Colon (tissue), 2 donors: Measurements from ENCODE around the gene KLC1.

Experiments used
- FAIRE-seq: peaks from 2 replicates; lab custom pipeline; 2012; peaks lifted over from hg19 to GRCh38; lab: Jason Lieb, UNC
- donor health status: control.
- donor health status: control.

Gene KLC1

DNA sequence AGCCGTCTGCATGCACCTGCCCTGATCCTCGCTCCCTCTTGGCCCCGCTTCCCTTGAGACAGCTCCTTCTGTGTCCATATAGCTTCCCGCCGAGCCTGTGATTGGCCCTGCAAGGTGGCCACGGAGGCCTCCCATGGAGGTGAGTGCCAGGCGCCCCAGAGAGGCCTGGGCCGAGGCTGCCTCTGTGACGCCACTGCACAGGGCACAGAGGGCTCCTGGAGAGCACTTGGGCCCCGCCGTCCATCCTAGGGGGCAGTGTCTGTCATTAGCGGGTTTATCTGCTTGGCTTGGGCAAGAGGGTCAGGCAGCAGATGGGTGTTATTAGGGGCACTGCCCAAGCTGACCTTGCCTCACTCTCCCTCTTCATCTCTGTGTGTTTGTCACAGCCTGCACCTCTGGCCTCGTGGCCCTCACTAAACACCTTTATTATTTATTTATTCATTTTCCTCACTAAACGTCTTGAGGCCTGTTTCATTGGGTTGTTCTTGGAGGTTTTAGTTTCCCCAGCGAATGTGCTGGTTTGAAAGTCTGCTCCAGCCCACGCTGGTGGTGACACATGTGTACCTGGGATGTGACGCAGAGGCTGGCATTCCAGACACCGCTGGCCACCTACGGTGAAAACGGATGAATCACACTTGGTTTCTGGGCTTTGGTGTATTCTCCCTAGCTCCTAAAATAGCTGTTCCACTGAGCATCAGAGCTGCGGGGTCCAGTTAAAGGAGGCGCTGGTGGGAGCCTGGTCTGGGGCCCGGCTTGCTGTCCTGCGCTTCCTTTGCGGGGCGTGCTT is 92.5 kb downstream of the KLC1 start:
- no peak for FAIRE-seq

DNA sequence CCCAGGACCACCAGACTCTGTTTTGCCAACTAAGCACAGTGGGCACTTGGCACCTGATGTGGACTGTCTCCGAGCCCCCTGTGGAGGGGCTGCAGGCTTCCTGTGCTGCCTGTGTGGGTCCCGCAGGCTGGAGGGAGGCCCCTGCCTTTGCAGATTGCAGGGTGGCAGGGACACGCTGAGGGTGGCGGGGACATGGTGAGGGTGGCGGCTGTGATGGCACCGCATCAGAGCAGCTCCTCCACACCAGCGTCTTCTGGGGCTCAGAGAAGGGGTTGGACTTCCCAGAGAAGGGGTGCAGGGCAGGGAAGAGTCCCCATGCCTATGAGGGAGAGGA is 94.7 kb downstream of the KLC1 start:
- no peak for FAIRE-seq

DNA sequence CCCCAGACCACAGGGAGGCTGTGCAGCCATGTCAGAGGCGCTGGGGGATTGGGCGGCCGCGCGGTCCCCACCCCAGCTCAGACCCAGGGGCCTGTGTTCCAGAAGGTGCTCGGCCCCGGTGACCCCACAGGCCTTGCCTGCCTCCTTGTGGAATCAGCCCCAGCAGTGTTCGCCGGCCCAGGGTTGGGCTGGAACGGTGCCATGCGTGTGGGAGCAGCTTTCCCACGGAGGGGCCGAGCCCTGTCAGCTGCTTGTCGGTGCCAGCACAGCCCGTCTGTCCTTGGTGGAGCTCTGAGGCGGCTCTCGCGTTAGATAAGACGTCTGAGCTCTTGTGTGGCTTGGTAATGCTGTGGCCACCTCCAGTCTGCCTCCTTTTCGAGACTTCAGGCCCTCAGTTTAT is 95.1 kb downstream of the KLC1 start:
- no peak for FAIRE-seq

DNA sequence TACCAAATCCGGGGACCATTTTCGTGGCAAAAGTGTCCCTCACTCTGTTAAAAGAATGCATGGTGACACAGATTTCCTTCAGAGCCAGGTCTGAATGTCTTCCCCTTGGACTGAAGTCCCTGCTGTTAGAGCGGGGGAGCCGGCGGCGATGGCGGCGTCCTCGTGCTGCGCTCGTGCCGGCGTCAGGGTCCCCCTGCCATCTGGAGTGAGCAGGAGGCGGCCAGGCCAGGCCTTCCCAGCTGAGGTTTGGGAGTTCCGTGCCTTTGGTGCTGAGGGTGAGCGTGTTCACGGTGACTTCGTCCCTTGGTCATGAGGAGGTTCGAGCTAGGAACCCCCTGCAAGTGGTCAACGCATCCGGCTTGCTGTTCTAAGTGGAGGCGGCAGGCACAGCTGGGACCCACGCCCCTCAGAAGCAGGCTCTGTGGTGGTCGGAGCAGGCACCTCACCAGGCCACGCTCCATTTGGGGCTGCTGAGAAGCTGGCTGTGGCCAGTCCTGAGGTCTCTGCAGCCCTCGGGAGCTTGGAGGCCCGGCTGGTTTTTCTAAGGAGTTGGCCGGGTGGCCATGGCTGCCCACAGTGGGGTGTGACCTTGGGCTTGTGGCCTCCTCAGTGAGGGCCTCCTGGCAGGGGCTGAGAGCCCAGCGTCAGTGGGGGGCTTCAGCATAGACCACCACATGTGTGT is 96.1 kb downstream of the KLC1 start:
- no peak for FAIRE-seq

DNA sequence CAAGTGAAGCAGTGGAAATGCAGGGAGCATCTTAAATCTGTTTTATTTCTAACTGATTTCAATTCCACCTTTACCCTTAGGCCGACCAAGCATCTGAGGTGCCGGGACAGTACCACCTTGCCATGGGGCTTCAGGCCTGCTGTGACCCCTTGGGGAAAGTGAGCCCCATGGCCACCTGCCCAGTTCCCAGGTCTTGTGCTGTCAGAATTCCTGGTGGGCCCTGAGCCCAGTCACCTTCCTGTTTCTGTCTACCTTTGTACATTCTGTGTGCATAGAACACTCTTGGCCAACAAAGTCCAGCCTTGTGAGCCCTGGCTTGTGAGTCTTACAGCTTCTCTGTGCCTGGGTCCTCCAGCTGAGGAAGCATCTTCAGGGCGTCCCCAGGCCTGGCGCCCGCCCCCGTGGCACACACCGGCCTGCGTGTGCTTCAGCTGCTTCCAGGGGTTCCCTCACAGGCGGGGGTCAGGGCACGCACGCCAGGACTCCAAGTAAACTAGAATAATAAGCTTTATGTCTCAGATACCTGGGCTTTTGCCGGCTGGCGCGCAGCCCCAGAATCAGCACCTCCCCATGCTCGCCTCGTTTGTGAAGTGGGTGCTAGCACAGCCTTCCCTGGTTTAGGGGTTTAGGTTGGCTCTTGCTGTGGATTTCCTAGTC is 96.9 kb downstream of the KLC1 start:
- no peak for FAIRE-seq

DNA sequence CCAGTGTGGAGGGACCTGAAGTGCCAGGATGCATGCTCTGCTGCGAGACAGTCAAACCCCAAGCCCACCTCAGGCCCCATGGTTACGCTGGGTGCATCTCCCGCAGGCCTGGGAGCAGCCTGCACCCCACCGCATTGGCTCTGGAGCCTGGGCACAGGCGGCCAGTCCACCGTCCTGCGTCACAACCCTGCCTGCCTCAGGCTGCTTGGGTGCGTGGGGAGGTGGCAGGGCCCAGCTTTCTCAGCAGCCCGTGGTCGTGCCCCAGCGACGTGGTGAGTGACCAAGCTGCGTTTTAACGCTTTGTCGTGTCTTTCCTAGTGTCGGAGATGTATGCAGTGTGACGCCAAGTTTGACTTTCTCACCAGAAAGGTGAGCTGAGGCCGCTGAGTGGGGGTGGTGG is 97.5 kb downstream of the KLC1 start:
- FAIRE-seq, result no peak

DNA sequence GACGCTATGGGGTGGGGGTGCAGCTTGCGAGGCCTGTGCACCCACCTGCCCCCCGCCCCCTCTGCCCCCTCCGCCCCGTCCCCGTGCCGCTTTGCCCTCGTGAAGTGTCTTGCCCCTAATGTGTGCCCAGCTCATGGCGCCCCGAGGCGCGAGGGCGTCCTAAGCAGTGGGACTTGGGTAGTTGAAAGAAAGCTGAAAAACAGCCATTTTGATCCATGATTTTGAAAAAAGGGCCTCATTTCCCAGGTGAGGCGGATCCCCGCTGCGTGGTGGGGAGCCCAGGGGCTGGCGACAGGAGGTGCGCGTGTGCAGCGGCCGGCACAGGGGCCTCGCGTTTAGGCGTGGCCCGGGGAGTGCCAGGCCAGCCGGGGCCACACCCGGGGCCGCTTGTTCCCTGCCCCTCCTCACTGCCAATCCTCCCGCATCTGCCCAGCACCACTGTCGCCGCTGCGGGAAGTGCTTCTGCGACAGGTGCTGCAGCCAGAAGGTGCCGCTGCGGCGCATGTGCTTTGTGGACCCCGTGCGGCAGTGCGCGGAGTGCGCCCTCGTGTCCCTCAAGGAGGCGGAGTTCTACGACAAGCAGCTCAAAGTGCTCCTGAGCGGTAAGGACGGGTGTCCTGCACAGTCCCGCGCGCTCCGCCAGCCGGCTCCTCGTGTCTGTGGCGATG is 98.4 kb downstream of the KLC1 start:
- no peak for FAIRE-seq

DNA sequence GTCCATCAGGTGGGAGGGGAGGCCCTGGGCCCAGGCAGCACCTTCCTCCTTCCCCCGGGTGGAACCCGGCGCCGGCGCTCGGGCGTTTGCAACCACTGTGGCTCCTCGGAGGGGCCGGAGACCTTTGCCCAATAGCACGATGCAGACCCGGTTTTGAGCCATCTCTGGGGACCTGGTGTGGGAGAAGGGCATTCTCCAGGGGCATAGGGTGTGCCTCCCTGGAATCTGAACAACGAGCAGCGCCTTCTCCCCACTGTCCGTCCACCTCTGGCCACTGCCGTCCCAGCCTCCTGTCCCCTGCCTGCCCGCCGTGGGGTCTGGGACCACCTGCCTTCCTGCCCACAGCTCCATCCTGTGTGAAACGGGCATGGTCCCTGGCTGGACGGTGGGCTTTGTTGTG is 99.1 kb downstream of the KLC1 start:
- no peak for FAIRE-seq

DNA sequence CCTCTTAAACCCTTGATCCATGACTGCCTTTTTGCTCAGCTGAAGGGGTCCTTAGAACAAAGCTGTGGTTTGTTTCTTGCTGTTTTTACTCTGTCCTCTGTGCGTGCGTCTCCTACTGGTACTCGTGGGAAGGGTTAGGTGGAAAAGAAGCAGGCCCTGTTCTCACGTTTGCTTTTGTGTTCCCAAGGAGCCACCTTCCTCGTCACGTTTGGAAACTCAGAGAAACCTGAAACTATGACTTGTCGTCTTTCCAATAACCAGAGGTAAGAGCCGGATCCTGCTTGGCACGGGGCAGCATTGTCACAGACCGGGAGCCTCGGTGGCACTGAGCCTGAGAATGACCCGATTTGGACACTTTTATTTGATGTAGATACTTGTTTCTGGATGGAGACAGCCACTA is 99.7 kb downstream of the KLC1 start:
- FAIRE-seq, result no peak

DNA sequence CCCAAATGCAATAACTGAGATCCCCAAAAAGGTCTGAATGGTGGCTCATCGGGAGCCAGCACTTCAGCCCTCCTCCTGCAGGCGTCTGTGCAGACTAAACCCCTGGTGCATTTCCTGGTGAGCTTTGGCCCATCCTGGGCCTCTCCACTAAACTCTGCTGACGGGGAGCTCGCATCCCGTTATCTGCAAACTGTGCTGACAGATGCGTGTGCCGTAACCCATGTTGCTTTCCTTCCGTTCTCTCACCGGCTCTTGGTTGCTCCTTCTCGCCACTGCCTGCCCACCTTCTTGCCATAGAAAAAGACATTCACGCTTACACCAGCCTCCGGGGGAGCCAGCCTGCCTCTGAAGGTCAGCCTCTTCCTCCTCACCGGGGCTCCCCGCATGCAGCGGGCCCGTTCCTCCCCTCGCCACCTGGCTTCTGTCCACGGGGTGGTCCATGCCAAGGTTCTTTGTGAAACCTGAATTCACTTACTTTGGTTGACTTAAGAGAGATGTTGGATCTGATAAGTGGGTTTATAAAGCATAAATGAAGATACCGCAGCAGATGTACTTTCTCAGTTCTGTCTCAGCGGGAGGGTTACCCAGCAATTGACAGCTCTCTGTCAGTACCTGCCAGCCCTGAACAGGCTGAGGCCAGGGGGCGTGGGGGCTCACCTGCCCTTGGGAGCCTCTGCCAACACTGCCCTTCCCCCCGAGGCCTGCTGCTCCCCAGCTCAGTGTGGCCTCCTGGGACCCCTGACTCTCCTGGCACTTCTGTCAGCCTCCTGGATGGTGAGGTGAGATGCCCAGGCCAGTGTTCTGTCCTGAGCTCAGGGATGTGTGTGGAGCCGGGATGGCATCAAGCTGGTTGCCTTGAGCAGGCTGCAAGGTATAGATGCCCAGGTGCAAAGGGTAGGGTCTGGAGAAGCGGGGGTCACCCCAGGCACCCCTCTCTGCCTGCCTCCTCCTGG is 100.8 kb downstream of the KLC1 start:
- FAIRE-seq, result no peak

DNA sequence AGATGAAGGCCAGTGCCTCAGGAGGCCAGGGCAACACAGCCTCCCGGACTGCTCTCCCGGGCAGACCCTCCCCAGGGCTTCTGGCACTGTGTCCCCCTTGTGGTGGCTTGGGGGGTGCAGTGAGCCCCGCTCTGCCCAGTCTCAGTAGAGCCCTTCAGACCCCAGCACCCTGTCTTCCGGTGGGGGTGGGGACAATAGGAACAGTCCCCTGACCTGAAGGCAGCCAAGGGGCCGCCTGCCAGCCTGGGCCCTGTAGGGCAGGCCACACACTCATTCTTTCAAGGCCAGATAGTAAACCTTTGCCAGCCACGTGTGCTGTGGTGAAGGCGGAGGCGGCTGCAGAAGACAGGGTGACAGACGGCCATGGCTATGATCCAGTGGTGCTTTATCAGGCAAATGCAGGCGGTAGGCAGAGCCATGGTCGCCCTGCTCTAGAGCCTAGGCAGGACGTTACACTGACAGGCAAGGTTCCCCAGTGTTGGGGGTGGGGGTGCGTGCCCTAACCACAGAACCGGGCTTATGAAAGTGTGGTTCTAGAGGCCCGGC is 101.6 kb downstream of the KLC1 start:
- no peak for FAIRE-seq

DNA sequence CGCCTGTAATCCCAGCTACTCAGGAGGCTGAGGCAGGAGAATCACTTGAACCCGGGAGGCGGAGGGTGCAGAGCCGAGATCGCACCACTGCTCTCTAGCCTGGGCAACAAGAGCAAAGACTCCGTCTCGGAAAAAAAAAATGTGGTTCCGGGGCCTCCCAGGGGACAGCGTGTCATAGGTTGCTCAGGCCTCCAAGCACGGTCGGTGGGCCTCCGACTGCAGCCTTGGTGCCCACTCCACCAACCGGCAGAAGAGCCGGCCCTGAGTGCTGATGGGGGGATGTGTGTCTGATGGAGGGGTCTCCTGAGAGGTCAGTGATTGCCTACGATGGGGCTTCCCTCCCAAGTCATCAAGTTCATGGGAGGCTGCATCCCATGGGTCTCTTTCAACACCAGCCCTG is 102.5 kb downstream of the KLC1 start:
- no peak for FAIRE-seq

DNA sequence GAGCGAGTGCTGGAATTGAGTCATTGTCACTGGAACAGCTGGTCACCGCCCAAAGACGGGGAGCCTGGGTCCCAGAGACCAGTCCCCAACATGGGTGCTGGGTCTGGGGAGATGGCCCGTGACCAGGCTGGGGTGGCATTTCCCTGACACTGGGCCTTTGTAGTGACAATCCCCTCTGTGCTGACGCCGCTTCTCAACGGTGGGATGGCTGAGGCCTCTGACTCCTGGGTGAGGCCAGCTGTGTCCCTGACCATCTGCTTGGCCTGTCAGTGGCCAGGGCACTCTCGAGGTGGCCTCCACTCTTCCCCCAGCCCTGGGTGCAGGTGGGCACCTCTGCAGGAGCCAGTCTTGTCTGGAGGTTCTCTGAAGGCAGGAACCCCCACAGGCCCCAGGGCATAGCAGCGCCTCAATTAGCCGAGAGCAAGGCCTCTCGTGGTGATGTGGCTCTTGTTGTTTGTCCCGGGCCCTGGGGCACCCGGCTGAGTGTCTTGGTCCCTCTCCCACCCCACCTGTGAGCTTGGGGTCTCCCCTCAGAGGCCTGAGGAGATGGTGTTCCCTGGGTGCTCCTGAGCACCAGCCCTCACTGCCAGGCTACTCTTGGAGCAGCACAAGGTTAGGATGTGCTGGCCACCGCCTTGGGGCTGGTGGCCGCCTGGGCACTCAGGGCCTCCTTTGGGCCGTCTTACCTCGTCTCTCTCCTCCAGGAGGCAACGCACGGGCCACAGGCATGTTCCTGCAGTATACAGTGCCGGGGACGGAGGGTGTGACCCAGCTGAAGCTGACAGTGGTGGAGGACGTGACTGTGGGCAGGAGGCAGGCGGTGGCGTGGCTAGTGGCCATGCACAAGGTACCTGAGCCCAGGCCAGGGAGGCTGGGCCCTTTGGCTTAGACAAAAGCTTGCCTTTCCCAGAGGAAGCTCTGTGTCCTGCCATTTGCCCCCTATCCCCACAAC is 103.2 kb downstream of the KLC1 start:
- FAIRE-seq, result no peak

DNA sequence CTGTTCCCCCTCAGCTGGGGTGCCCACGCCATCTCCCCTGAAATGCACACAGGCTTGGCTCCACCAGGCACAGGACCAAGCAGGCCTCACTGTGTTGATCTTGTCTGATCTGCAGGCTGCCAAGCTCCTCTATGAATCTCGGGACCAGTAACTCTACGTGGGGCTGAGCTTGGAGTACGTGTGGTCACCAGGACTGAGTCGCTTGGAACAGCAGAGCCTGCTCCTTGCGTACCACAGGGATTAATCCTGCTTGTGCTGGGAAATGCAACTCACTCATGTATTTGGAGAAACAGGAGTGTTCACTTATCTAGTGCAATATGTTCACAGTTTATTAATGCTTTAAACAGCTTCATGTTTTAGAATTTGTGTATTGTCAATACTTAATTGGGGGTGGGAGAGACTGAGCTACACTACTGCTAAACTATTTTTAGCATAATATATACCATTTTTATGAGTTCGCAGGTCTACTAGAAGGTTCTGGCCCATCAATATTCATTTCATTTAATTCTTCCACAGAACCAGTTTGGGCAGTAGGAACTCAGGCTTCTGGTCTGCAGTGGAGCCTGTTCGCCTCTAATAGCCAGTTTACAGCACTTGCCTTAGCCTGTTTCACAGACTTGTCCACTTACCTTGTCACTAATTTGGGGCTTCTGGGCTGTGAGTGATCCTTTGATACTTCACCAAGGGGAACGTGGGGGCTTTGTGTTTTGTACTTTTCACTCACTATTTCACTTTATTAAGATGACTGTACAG is 104.0 kb downstream of the KLC1 start:
- no peak for FAIRE-seq

DNA sequence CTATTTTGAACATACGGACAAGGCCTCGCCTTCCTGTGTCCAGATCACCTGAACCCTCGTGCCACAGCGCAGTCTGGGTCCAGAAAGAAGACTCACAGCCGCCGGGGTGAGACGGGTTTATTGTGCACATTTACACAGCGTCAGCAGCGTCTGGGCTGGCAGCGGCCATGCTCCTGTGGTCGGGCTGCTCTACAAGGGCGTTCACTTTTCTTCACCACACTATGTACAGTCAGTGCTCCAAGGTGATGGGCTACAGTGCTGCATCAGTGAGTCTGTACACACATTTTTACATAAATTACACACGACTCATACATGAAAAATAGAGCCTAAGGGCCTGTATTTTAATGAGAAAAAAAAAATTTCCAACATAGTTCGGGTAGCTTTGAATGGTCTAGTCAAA is 104.6 kb downstream of the KLC1 start:
- FAIRE-seq, result no peak

DNA sequence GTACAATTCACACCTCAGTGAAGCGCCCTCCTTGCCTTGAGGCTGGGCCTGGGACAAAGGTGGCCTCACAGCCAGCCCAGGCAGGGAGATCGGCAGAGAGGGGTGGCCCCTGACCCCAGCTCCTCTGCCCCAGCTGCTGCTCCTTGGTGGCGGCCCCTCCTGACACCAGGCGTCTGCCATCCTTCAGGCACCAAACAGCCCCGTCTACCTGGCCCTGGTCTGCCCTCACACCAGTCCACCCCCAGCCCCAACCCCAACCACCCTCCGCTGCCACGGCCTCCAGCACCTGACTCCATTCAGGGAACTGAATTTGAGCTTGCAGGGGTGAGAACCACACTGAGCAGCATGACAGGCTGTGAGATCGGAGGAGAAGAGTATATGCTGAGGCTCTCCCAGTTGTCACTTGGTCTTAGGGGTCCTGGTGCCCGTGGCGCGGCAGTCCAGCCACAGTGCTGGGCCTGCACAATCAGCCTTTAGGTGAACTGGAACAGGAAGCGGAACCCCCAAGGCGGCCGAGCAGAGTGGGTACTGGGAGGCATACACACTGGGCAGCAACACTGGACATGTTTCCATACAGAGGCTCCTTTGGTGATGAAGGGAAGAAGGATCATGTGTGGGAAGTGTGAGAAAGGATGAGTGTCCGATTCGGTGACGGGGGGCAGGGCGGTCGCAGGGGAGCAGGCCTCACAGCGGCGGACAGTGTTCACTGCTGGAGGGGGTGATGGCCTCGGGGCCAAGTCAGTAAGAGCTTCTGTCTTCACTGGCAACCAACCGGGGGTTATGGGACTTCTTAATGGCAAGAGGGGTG is 105.3 kb downstream of the KLC1 start:
- no peak for FAIRE-seq

DNA sequence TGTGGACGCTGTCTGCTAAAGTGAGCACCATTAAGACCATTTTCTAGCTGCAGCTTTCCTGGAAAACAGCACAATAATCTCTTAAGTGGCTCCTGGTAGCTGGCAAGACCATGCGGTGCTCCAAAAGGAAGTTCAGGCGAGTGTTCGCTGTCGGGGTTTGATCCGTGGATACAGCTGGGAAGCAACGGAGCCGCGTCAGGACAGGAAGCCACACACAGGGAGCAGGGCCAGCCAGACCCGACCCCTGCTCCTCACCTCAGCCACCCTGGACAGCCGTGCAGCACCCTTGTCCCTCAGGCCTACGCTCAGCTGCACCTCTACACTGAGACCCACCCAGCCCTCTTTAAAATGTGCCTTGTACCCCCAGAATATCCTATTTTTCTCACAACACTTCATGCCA is 106.0 kb downstream of the KLC1 start:
- FAIRE-seq, result no peak

DNA sequence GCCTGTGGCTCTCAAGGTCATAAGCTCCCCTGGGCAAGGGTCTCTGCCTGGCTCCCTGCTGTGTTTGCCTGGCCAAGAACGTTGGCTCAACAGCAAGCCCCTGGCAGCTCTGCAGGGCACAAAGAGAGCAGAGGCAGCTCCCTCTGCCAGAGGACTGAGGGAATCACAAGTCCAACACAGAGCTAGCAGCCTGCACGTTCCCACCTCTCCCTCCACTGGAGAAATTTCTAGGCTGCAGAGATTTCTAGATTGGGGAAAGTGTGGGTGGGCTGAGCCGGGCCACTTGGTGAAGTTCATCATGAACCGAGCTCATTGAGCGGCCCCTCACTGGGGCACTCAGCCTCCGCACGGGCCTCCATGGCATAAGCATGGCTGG is 106.4 kb downstream of the KLC1 start:
- FAIRE-seq, result no peak
